Measurements from ENCODE around the gene PTPN12.

PTPN12 gene

GRCh38 chr7:77570330-77571011, 33.4 kb downstream of the PTPN12 start:
- no peaks in the 10 kb centered on the region for H3K9me3 ChIP-seq (ENCODE audit: low read length)
- no peaks in the 10 kb centered on the region for H3K27me3 ChIP-seq (ENCODE audit: insufficient read depth, low read length)
- no peak overlapping the region for H3K4me3 ChIP-seq (ENCODE audit: low read length)
- H2AFZ ChIP-seq (ENCODE audit: low read depth, low read length) = no peak overlapping the region
- no peaks in the 10 kb centered on the region for H3K4me1 ChIP-seq (ENCODE audit: insufficient read depth, low read length)
- H3K36me3 ChIP-seq (ENCODE audit: insufficient read depth, low read length) = peaks cover 52% of the 10 kb centered on the region

GRCh38 chr7:77571801-77572200, 34.7 kb downstream of the PTPN12 start:
- no peak overlapping the region for H2AFZ ChIP-seq (ENCODE audit: low read depth, low read length)
- no peaks in the 10 kb centered on the region for H3K4me1 ChIP-seq (ENCODE audit: insufficient read depth, low read length)
- no peaks in the 10 kb centered on the region for H3K27me3 ChIP-seq (ENCODE audit: insufficient read depth, low read length)
- H3K36me3 ChIP-seq (ENCODE audit: insufficient read depth, low read length) = peaks cover 62% of the 10 kb centered on the region
- no peaks in the 10 kb centered on the region for H3K9me3 ChIP-seq (ENCODE audit: low read length)
- no peak overlapping the region for H3K4me3 ChIP-seq (ENCODE audit: low read length)

GRCh38 chr7:77575187-77575586, 38.1 kb downstream of the PTPN12 start:
- Histone ChIP-seq H3K36me3 (ENCODE audit: insufficient read depth, low read length) (peaks cover 72% of the 10 kb centered on the region), H2AFZ (ENCODE audit: low read depth, low read length) (no peak overlapping the region), H3K9me3 (ENCODE audit: low read length) (no peaks in the 10 kb centered on the region), H3K4me1 (ENCODE audit: insufficient read depth, low read length) (no peaks in the 10 kb centered on the region), H3K27me3 (ENCODE audit: insufficient read depth, low read length) (no peaks in the 10 kb centered on the region), H3K4me3 (ENCODE audit: low read length) (no peak overlapping the region)

- Histone ChIP-seq H3K4me3 (ENCODE audit: low read length) (no peak overlapping the region), H2AFZ (ENCODE audit: low read depth, low read length) (no peak overlapping the region), H3K27me3 (ENCODE audit: insufficient read depth, low read length) (no peaks in the 10 kb centered on the region), H3K36me3 (ENCODE audit: insufficient read depth, low read length) (peaks cover 70% of the 10 kb centered on the region), H3K4me1 (ENCODE audit: insufficient read depth, low read length) (no peaks in the 10 kb centered on the region), H3K9me3 (ENCODE audit: low read length) (no peaks in the 10 kb centered on the region)
Measured at GRCh38 chr7:77576856-77577255, 39.8 kb downstream of the PTPN12 start.

- H3K4me1 ChIP-seq (ENCODE audit: insufficient read depth, low read length) = no peaks in the 10 kb centered on the region
- H3K9me3 ChIP-seq (ENCODE audit: low read length) = no peaks in the 10 kb centered on the region
- no peak overlapping the region for H3K4me3 ChIP-seq (ENCODE audit: low read length)
- peaks cover 69% of the 10 kb centered on the region for H3K36me3 ChIP-seq (ENCODE audit: insufficient read depth, low read length)
- no peaks in the 10 kb centered on the region for H3K27me3 ChIP-seq (ENCODE audit: insufficient read depth, low read length)
- H2AFZ ChIP-seq (ENCODE audit: low read depth, low read length) = no peak overlapping the region
Measured at GRCh38 chr7:77579797-77580196, 42.7 kb downstream of the PTPN12 start.

GRCh38 chr7:77580762-77581350, 43.8 kb downstream of the PTPN12 start:
- H3K9me3 ChIP-seq (ENCODE audit: low read length) = no peaks in the 10 kb centered on the region
- no peak overlapping the region for H2AFZ ChIP-seq (ENCODE audit: low read depth, low read length)
- no peak overlapping the region for H3K4me3 ChIP-seq (ENCODE audit: low read length)
- H3K27me3 ChIP-seq (ENCODE audit: insufficient read depth, low read length) = no peaks in the 10 kb centered on the region
- H3K4me1 ChIP-seq (ENCODE audit: insufficient read depth, low read length) = no peaks in the 10 kb centered on the region
- H3K36me3 ChIP-seq (ENCODE audit: insufficient read depth, low read length) = peaks cover 66% of the 10 kb centered on the region

- no peak overlapping the region for H3K4me3 ChIP-seq (ENCODE audit: low read length)
- H3K27me3 ChIP-seq (ENCODE audit: insufficient read depth, low read length) = no peaks in the 10 kb centered on the region
- peaks cover 79% of the 10 kb centered on the region for H3K36me3 ChIP-seq (ENCODE audit: insufficient read depth, low read length)
- H3K4me1 ChIP-seq (ENCODE audit: insufficient read depth, low read length) = no peaks in the 10 kb centered on the region
- H2AFZ ChIP-seq (ENCODE audit: low read depth, low read length) = no peak overlapping the region
- H3K9me3 ChIP-seq (ENCODE audit: low read length) = no peaks in the 10 kb centered on the region
Measured at GRCh38 chr7:77587272-77587671, 50.2 kb downstream of the PTPN12 start.

GRCh38 chr7:77600952-77601351, 63.9 kb downstream of the PTPN12 start:
- Histone ChIP-seq H3K9me3 (ENCODE audit: low read length) (no peaks in the 10 kb centered on the region), H3K4me3 (ENCODE audit: low read length) (no peak overlapping the region), H3K36me3 (ENCODE audit: insufficient read depth, low read length) (peaks cover 62% of the 10 kb centered on the region), H3K27me3 (ENCODE audit: insufficient read depth, low read length) (no peaks in the 10 kb centered on the region), H2AFZ (ENCODE audit: low read depth, low read length) (no peak overlapping the region), H3K4me1 (ENCODE audit: insufficient read depth, low read length) (no peaks in the 10 kb centered on the region)

- Histone ChIP-seq H3K4me3 (ENCODE audit: low read length) (no peak overlapping the region), H3K27me3 (ENCODE audit: insufficient read depth, low read length) (no peaks in the 10 kb centered on the region), H3K36me3 (ENCODE audit: insufficient read depth, low read length) (peaks cover 68% of the 10 kb centered on the region), H3K9me3 (ENCODE audit: low read length) (no peaks in the 10 kb centered on the region), H2AFZ (ENCODE audit: low read depth, low read length) (no peak overlapping the region), H3K4me1 (ENCODE audit: insufficient read depth, low read length) (no peaks in the 10 kb centered on the region)
Measured at GRCh38 chr7:77606562-77606961, 69.5 kb downstream of the PTPN12 start.

GRCh38 chr7:77619314-77619713, 82.2 kb downstream of the PTPN12 start:
- no peaks in the 10 kb centered on the region for H3K9me3 ChIP-seq (ENCODE audit: low read length)
- no peaks in the 10 kb centered on the region for H3K27me3 ChIP-seq (ENCODE audit: insufficient read depth, low read length)
- H3K4me3 ChIP-seq (ENCODE audit: low read length) = no peak overlapping the region
- H3K4me1 ChIP-seq (ENCODE audit: insufficient read depth, low read length) = peaks cover 31% of the 10 kb centered on the region
- H3K36me3 ChIP-seq (ENCODE audit: insufficient read depth, low read length) = peaks cover 57% of the 10 kb centered on the region
- no peak overlapping the region for H2AFZ ChIP-seq (ENCODE audit: low read depth, low read length)

GRCh38 chr7:77626586-77627308, 89.7 kb downstream of the PTPN12 start:
- Histone ChIP-seq H3K27me3 (ENCODE audit: insufficient read depth, low read length) (no peaks in the 10 kb centered on the region), H2AFZ (ENCODE audit: low read depth, low read length) (no peak overlapping the region), H3K4me3 (ENCODE audit: low read length) (no peak overlapping the region), H3K9me3 (ENCODE audit: low read length) (no peaks in the 10 kb centered on the region), H3K4me1 (ENCODE audit: insufficient read depth, low read length) (no peaks in the 10 kb centered on the region), H3K36me3 (ENCODE audit: insufficient read depth, low read length) (peaks cover 82% of the 10 kb centered on the region)

GRCh38 chr7:77627309-77627676, 90.2 kb downstream of the PTPN12 start:
- Histone ChIP-seq H3K9me3 (ENCODE audit: low read length) (no peaks in the 10 kb centered on the region), H2AFZ (ENCODE audit: low read depth, low read length) (no peak overlapping the region), H3K36me3 (ENCODE audit: insufficient read depth, low read length) (peaks cover 82% of the 10 kb centered on the region), H3K4me3 (ENCODE audit: low read length) (no peak overlapping the region), H3K27me3 (ENCODE audit: insufficient read depth, low read length) (no peaks in the 10 kb centered on the region), H3K4me1 (ENCODE audit: insufficient read depth, low read length) (no peaks in the 10 kb centered on the region)

GRCh38 chr7:77629797-77630196, 92.7 kb downstream of the PTPN12 start:
- no peaks in the 10 kb centered on the region for H3K4me1 ChIP-seq (ENCODE audit: insufficient read depth, low read length)
- no peak overlapping the region for H2AFZ ChIP-seq (ENCODE audit: low read depth, low read length)
- H3K36me3 ChIP-seq (ENCODE audit: insufficient read depth, low read length) = peaks cover 74% of the 10 kb centered on the region
- H3K9me3 ChIP-seq (ENCODE audit: low read length) = no peaks in the 10 kb centered on the region
- H3K27me3 ChIP-seq (ENCODE audit: insufficient read depth, low read length) = no peaks in the 10 kb centered on the region
- H3K4me3 ChIP-seq (ENCODE audit: low read length) = no peak overlapping the region

Measured in neuron (in vitro differentiated cells).